HUES64 (cell line): ENCODE data around the gene KLHL40.

Source experiments
- H3K27ac ChIP-seq: 2 replicates; pipeline ENCODE4 v1.7.0; 2013; ENCODE audit warnings: low read depth, low read length, inconsistent platforms
- H3K27me3 ChIP-seq: 2 replicates; pipeline ENCODE4 v1.6.1; 2013; ENCODE audit warnings: mild to moderate bottlenecking, low read length; ENCODE audit not compliant: insufficient read depth
- H3K36me3 ChIP-seq: 2 replicates; pipeline ENCODE4 v1.6.1; 2013; ENCODE audit warnings: mild to moderate bottlenecking, low read length; ENCODE audit not compliant: insufficient read depth
- H3K4me1 ChIP-seq: 2 replicates; pipeline ENCODE4 v1.6.1; 2013; ENCODE audit warnings: mild to moderate bottlenecking, low read length, moderate library complexity; ENCODE audit not compliant: insufficient read depth
- H3K4me3 ChIP-seq: 2 replicates; pipeline ENCODE4 v1.5.1; 2013; ENCODE audit warnings: mild to moderate bottlenecking, low read length, moderate library complexity
- H3K9ac ChIP-seq: 2 replicates; pipeline ENCODE4 v1.6.1; 2013; ENCODE audit warnings: mild to moderate bottlenecking, low read depth, low read length
- H3K9me3 ChIP-seq: 2 replicates; pipeline ENCODE4 v1.6.1; 2013; ENCODE audit warnings: low read depth, low read length; ENCODE audit not compliant: insufficient read depth
- WGBS: fragments of 150-250, 120-280 bp; methylation state at CpG from one replicate; pipeline ENCODE4 v1.1.7; 2013; ENCODE audit warnings: missing lambda C conversion rate; 5-methylcytosine and 5-hydroxymethylcytosine counted together

The KLHL40 gene

GRCh38 chr3:42686832-42687650, 1.7 kb downstream of the KLHL40 start:
- Histone ChIP-seq H3K4me3 (no peak overlapping the region), H3K36me3 (no peaks in the 10 kb centered on the region), H3K9me3 (no peaks in the 10 kb centered on the region), H3K27me3 (no peaks in the 10 kb centered on the region), H3K9ac (no peak overlapping the region), H3K27ac (no peak overlapping the region), H3K4me1 (peaks cover 7% of the 10 kb centered on the region; the same call in 1 of the 2 replicates)
- WGBS, result 93% methylated on average over 7 of the region's 7 CpGs

- H3K27me3 ChIP-seq, result no peaks in the 10 kb centered on the region
- H3K4me3 ChIP-seq, result no peak overlapping the region
- no peak overlapping the region for H3K9ac ChIP-seq
- H3K36me3 ChIP-seq, result no peaks in the 10 kb centered on the region
- H3K27ac ChIP-seq, result no peak overlapping the region
- no peaks in the 10 kb centered on the region for H3K9me3 ChIP-seq
- H3K4me1 ChIP-seq, result peaks cover 7% of the 10 kb centered on the region; the same call in 1 of the 2 replicates
- WGBS, result 94% methylated on average over 15 of the region's 15 CpGs
Measured at GRCh38 chr3:42688016-42688415, 2.7 kb downstream of the KLHL40 start.

DNA sequence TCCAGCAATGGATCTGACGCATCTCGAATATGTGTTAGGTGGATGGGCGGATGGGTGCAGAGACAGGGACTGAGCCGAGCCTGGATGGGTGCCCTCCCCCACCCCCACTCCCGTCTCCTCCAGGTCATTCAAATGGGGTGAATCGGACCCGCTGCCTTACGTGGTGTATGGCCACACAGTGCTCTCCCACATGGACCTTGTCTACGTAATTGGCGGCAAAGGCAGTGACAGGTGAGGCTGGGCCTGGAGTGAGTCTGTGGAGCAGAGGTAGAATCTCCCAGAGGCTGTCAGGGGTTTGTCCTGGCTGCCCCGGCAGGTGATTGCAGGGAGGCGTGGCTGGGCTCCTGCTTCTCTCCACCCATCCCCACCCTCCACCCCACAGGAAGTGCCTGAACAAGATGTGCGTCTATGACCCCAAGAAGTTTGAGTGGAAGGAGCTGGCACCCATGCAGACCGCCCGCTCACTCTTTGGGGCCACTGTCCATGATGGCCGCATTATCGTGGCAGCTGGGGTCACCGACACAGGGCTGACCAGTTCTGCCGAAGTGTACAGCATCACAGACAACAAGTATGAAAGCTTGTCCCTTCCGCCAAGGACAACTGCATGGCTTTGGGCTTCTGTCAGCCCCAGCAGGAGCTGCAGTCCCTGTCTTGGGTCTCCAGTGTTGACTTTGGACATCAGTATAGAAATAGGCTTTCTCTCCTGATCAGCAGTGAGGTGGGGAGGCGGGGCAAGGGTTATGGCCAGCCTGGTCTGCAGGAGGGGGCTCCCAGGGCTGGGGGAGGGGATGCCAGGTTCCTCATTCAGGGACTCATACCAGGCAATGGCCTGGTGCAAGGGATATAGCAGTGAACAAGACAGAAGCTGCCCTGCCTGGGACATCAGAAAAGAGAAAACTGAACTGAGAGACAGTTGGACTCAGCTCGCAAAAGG, 3.4 kb downstream of the KLHL40 start:
- no peak overlapping the region for H3K27ac ChIP-seq
- H3K4me1 ChIP-seq, result 0 out of 2 replicates have a peak, but pooled peaks cover 7% of the 10 kb centered on the region
- no peaks in the 10 kb centered on the region for H3K9me3 ChIP-seq
- no peaks in the 10 kb centered on the region for H3K27me3 ChIP-seq
- H3K4me3 ChIP-seq, result no peak overlapping the region
- H3K9ac ChIP-seq, result no peak overlapping the region
- H3K36me3 ChIP-seq, result no peaks in the 10 kb centered on the region
- WGBS, result 92% methylated on average over 22 of the region's 22 CpGs

DNA sequence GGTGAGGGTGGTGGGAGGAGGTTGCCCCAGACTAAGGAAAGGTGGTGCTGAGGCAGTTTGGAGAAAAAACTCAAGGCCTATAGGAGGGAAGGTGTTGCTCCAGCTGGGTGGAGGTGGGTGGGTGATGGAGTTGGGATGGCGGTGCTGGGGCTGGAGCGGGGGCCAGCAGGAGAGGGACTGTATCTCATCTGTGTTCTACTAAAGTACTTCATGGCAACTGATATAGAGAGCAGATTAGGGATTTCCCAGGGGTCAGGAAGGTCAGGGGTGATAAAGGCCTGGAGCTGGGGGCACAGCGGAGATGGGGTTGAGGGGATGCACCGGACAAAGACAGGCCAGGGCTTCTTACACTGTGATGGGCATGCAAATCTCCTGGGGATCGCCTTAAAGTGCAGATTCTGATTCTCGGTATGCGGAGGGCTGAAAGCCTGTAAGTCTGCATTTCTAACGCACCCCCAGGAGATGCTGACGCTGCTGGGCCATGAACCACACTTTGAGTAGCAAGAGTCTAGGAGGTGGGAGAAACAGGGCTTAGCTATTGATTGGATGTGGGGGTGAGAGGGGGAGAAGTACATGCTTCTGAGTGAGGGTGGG, 4.2 kb downstream of the KLHL40 start:
- Histone ChIP-seq H3K9me3 (no peaks in the 10 kb centered on the region), H3K27ac (no peak overlapping the region), H3K4me3 (no peak overlapping the region), H3K27me3 (no peaks in the 10 kb centered on the region), H3K4me1 (0 out of 2 replicates have a peak, but pooled peaks cover 7% of the 10 kb centered on the region), H3K36me3 (no peaks in the 10 kb centered on the region), H3K9ac (no peak overlapping the region)
- 59% methylated on average over 9 of the region's 9 CpGs for WGBS

- Histone ChIP-seq H3K36me3 (no peaks in the 10 kb centered on the region), H3K4me1 (0 out of 2 replicates have a peak, but pooled peaks cover 7% of the 10 kb centered on the region), H3K27ac (no peak overlapping the region), H3K4me3 (no peak overlapping the region), H3K9ac (no peak overlapping the region), H3K9me3 (no peaks in the 10 kb centered on the region), H3K27me3 (no peaks in the 10 kb centered on the region)
- 93% methylated on average over 7 of the region's 7 CpGs for WGBS
Measured at GRCh38 chr3:42690191-42690590, 4.9 kb downstream of the KLHL40 start.

GRCh38 chr3:42690766-42691680, 5.7 kb downstream of the KLHL40 start:
- Histone ChIP-seq H3K36me3 (no peaks in the 10 kb centered on the region), H3K4me3 (no peak overlapping the region), H3K27me3 (no peaks in the 10 kb centered on the region), H3K9ac (no peak overlapping the region), H3K27ac (no peak overlapping the region), H3K4me1 (0 out of 2 replicates have a peak, but pooled peaks cover 7% of the 10 kb centered on the region), H3K9me3 (no peaks in the 10 kb centered on the region)
- WGBS, result 90% methylated on average over 10 of the region's 10 CpGs

GRCh38 chr3:42691816-42692666, 6.7 kb downstream of the KLHL40 start:
- 92% methylated on average over 13 of the region's 13 CpGs for WGBS
- H3K27me3 ChIP-seq, result no peaks in the 10 kb centered on the region

GRCh38 chr3:42692667-42693529, 7.6 kb downstream of the KLHL40 start:
- Histone ChIP-seq H3K4me1 (0 out of 2 replicates have a peak, but pooled peaks cover 7% of the 10 kb centered on the region), H3K36me3 (no peaks in the 10 kb centered on the region), H3K9ac (no peak overlapping the region), H3K27ac (no peak overlapping the region), H3K27me3 (no peaks in the 10 kb centered on the region), H3K9me3 (no peaks in the 10 kb centered on the region), H3K4me3 (no peak overlapping the region)
- 90% methylated on average over 15 of the region's 17 CpGs for WGBS

More at GRCh38 chr3:42691816-42692666, 6.7 kb downstream of the KLHL40 start:
- Histone ChIP-seq H3K9me3 (no peaks in the 10 kb centered on the region), H3K4me3 (no peak overlapping the region), H3K4me1 (0 out of 2 replicates have a peak, but pooled peaks cover 7% of the 10 kb centered on the region), H3K36me3 (no peaks in the 10 kb centered on the region), H3K27ac (no peak overlapping the region), H3K9ac (no peak overlapping the region)

GRCh38 chr3:42693530-42693930, 8.2 kb downstream of the KLHL40 start:
- H3K27me3 ChIP-seq, result no peaks in the 10 kb centered on the region
- 0 out of 2 replicates have a peak, but pooled peaks cover 7% of the 10 kb centered on the region for H3K4me1 ChIP-seq
- 86% methylated on average over 4 of the region's 4 CpGs for WGBS
- no peaks in the 10 kb centered on the region for H3K36me3 ChIP-seq
- no peak overlapping the region for H3K9ac ChIP-seq
- no peaks in the 10 kb centered on the region for H3K9me3 ChIP-seq
- no peak overlapping the region for H3K27ac ChIP-seq
- H3K4me3 ChIP-seq, result no peak overlapping the region
